Naive thymus-derived CD8-positive, alpha-beta T cell (primary cell): ENCODE results near the gene BTN3A1. TPM values are rescaled to one million over a fixed set of nuclear protein-coding genes. Genes with fewer than 3 reads are reported as not detected.
"Not testable (repeated sequence)": the region's sequence is repeated elsewhere in the genome, so short reads cannot be mapped to it uniquely, and the experiment has no call there.

Experiments
- ATAC-seq, 2 donors: fragments of 150-1000 bp; cut with Tn5 transposase in 1 of 2; sonication (Bioruptor Pico), chemical (Tn5 transposase) in 1 of 2; 1 replicate in 1 of 2; 2 replicates in 1 of 2; pipeline ENCODE4 v1.10.0; 2021; ENCODE audit warnings: mild to moderate bottlenecking in 2 of 2, moderate library complexity in 2 of 2
- POLR2A ChIA-PET: fragments of 350-600 bp; sonication (Branson Sonifier 250); formaldehyde crosslinking; loops from one replicate; lab custom pipeline; 2021; ENCODE audit warnings: antibody characterized with exemption; lab: Charles Lee
- DNase-seq, 10 donors: peaks; one replicate each; pipeline versions ENCODE4 v3.0.0 to v3.0.0-alpha.2; 2020 to 2022
- H3K27ac Mint-ChIP-seq, 10 donors: one replicate each; pipeline ENCODE4 v1.8.0; 2020 to 2022; ENCODE audit warnings: mild to moderate bottlenecking in 10 of 10, mixed read lengths in 10 of 10, moderate library complexity in 4 of 10, inconsistent platforms in 1 of 10
- H3K27me3 Mint-ChIP-seq, 5 donors: one replicate each; pipeline ENCODE4 v1.8.0; 2021 to 2022; ENCODE audit warnings: mixed read lengths in 5 of 5
- H3K36me3 Mint-ChIP-seq, 3 donors: one replicate each; pipeline ENCODE4 v1.8.0; 2020 to 2022; ENCODE audit warnings: mixed read lengths in 3 of 3, mild to moderate bottlenecking in 2 of 3, inconsistent platforms in 1 of 3
- H3K4me1 Mint-ChIP-seq, 4 donors: one replicate each; pipeline ENCODE4 v1.8.0; 2021 to 2022; ENCODE audit warnings: mixed read lengths in 4 of 4
- H3K4me3 Mint-ChIP-seq, 10 donors: one replicate each; pipeline ENCODE4 v1.8.0; 2020 to 2022; ENCODE audit warnings: mild to moderate bottlenecking in 10 of 10, mixed read lengths in 10 of 10, moderate library complexity in 6 of 10, inconsistent platforms in 1 of 10
- H3K9me3 Mint-ChIP-seq, 9 donors: one replicate each; pipeline ENCODE4 v1.8.0; 2020 to 2022; ENCODE audit warnings: mixed read lengths in 9 of 9, mild to moderate bottlenecking in 3 of 9, inconsistent platforms in 1 of 9, moderate library complexity in 1 of 9
- polyA plus RNA-seq, 3 donors: library from polyadenylated mRNA; unstranded; fragments of 300-500 nt; fragmentation: Illumina TruSeq; gene quantifications; one replicate each; pipeline ENCODE4 v1.2.3, GENCODE V29; 2021
- total RNA-seq, 8 experiments: library from RNA in 2 of 8; stranded (reverse) in 2 of 8; gene quantifications; one replicate each; pipeline ENCODE4 v1.2.3 and lab custom pipeline; 2021 to 2026

The BTN3A1 gene
- total and polyA plus RNA-seq, 5 experiments from 2014 or later, result 39.8 to 250 (median 63.0) TPM

DNA sequence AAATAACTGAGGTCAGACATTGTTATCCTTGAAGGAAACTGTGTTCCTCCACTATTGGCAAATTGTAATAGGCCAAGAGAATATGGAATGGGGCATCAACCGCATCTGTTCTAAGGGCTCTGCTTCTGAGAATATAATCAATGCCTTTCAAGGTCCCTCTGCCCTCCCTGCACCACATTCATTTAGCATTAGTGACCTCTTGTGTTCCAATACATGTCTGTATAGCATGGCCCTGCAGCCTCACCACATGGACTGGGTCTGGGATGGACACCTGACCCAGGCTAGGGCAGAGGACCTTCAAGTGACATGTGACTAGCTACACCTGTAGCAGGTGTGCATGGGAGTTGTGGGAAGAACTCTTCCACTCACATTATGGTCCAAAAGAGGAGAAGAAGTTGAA, 14.2 kb downstream of the BTN3A1 start:
- POLR2A ChIA-PET, result no interaction called here
- Mint-ChIP-seq H3K36me3 (peaks cover 28 to 45% (median 40%) of the 10 kb centered on the region in 3 donors), H3K4me3 (no peak overlapping the region), H3K27me3 (no peaks in the 10 kb centered on the region), H3K4me1 (peaks cover 3 to 25% (median 12%) of the 10 kb centered on the region in 4 donors), H3K27ac (peak overlapping the region in 3 of 10 donors; percentile 27 to 77 (median 34)), H3K9me3 (peaks cover 0 to 30% (median 3%) of the 10 kb centered on the region in 9 donors)
- DNase-seq (no peak), ATAC-seq (no peak)

DNA sequence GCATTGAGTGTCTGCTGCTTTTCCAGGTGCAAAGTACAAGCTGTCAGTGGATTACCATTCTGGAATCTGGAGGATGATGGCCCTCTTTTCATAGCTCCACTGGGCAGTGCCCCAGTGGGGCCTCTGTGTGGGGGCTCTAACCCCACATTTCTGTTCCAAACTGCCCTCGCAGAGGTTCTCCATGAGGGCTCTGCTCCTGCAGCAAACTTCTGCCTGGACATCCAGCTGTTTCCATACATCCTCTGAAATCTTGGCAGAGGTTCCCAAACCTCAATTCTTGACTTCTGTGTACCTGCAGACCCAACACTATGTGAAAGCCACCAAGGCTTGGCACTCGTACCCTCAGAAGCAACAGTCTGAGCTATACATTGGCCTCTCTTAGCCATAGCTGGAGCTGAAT, 16.0 kb downstream of the BTN3A1 start:
- H3K27me3 Mint-ChIP-seq, POLR2A ChIA-PET, ATAC-seq, DNase-seq, H3K27ac Mint-ChIP-seq, H3K4me3 Mint-ChIP-seq: not testable (repeated sequence)
- H3K9me3 Mint-ChIP-seq, result peaks cover 0 to 30% (median 3%) of the 10 kb centered on the region in 9 donors
- H3K4me1 Mint-ChIP-seq, result peaks cover 3 to 18% (median 14%) of the 10 kb centered on the region in 4 donors
- peaks cover 27 to 31% (median 28%) of the 10 kb centered on the region in 3 donors for H3K36me3 Mint-ChIP-seq

DNA sequence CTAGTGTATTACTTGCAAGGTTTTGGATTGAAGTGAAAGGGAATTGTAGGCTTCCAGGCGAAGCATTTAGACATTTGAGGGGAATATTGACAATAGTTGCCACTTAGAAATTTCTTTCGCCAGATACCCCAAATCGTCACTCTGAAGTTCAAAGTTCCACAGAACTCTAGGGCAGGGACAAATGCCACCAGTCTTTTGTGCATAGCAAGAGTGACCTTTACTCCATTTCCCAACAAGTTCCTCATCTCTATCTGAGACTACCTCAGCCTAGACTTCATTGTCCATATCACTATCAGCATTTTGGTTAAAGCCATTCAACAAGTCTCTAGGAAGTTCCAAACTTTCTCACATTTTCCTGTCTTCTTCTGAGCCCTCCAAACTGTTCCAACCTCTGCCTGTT, 16.7 kb downstream of the BTN3A1 start:
- not testable (repeated sequence) for H3K27me3 Mint-ChIP-seq, DNase-seq, ATAC-seq, H3K4me3 Mint-ChIP-seq
- H3K9me3 Mint-ChIP-seq, result peaks cover 0 to 30% (median 3%) of the 10 kb centered on the region in 9 donors
- POLR2A ChIA-PET, result interaction anchor here (1.0 to 1.6 kb wide), 2 partner anchors 9 to 37 kb away, joined by 3 to 4 read pairs; no protein-coding TSS in a partner anchor
- peaks cover 3 to 13% (median 12%) of the 10 kb centered on the region in 4 donors for H3K4me1 Mint-ChIP-seq
- H3K36me3 Mint-ChIP-seq, result peaks cover 20 to 25% (median 22%) of the 10 kb centered on the region in 3 donors
- H3K27ac Mint-ChIP-seq, result peak overlapping the region in 2 of 10 donors; percentile 11 to 30

DNA sequence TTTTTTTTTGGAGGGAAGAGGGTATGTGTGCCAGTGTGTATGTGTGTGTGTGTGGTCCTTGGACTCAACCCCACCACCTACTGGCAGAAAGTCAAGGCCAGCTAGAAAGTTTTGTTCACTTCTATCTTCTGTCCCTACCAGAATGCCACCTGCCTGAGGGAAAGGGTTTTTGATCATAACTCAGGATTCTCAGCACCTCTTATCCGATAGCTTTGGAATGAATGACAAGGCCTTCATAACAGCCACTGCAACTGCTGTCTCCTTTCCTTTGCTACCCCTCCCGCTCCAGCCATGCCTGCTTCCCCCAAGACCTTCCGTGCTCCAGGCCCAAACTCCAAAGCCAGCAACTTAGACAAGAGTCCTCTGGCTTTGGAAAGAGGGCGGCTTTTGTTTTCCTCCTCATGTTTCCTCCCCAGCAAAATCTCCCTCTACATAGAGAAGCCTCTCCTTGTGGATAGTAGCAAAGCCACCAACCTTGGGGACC, 18.7 kb downstream of the BTN3A1 start:
- POLR2A ChIA-PET, result interaction anchor here (0.8 to 1.6 kb wide), 5 partner anchors 16 to 246 kb away, joined by 3 to 8 read pairs (median 3); partner anchors contain the start of gene HMGN4

DNA sequence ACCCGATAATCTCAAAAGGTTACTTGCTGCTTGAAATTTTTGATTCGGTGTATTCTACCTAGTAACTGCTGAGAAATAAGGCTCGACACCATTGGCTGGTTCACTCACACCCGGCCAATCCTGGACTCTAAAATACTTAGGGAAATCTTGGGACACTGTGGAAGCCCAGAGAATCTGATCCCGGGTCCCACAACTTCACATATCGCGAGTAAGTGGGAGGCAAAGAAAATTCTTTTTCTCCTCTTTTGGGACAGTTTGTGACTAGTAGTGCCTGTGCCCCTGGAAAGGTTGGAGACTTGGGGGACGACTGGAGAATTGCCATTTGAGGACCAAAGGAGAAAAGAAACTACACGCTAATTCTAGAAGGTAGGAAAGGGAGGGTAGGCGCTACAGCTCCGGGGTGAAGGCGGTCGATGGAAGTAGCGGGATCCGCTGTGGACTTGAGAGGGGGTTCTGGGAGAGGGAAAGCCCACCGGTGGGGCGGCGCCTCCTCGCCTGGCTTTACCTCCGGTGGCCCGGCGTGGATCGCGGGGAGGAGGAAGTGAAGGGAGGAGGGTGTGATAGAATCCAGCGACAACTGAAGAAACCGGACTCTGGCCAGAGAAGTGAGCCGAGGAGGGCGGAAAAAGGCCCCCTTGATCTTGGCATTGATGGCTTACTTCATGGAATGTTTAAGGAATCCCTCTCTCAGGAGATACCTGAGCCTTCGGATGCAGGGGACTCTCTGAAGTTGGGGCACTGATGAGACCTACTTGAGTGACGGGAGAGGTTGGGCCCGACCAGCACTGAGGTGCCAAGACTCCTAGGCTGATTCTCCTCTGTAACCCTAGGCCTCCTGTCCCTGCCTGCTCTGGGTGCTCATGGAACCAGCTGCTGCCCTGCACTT, 19.4 kb downstream of the BTN3A1 start:
- peaks cover 2 to 15% (median 6%) of the 10 kb centered on the region in 3 donors for H3K36me3 Mint-ChIP-seq

More for the DNA sequence above, 18.7 kb downstream of the BTN3A1 start:
- Mint-ChIP-seq H3K9me3 (peaks cover 0 to 27% (median 3%) of the 10 kb centered on the region in 9 donors), H3K27ac (no peak overlapping the region), H3K4me3 (no peak overlapping the region), H3K36me3 (peaks cover 2 to 15% (median 13%) of the 10 kb centered on the region in 3 donors), H3K27me3 (no peaks in the 10 kb centered on the region), H3K4me1 (peaks cover 5 to 11% (median 10%) of the 10 kb centered on the region in 4 donors)
- DNase-seq (peak in 5 of 10 donors; percentile 25 to 70 (median 40)), ATAC-seq (peak; percentile 42 to 57)

DNA sequence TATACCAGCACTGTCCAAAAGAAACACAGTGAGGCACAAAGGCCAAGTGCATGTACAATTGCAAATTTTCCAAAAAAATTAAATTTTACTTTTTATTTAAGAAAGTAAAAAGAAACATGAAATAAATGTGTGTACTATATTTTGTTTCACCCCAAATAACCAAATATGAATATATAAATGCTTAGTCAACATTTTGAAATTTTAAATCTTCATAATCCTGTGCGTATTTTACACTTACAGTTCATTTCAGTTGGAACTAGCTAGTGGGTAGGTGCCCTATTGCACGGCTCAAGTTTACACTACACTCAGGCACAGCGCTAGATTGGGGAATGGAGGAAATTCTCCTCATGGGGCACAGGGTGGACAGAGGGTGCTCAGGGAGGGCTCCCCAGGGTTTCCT, 20.3 kb downstream of the BTN3A1 start:
- DNase-seq, result no peak
- ATAC-seq, result no peak
- H3K9me3 Mint-ChIP-seq, result peaks cover 0 to 13% (median 0%) of the 10 kb centered on the region in 9 donors
- POLR2A ChIA-PET, result interaction anchor here (0.8 kb wide), 1 partner anchor 18 kb away, joined by 3 read pairs; the partner anchor contains the start of gene BTN3A3
- H3K27me3 Mint-ChIP-seq, result no peaks in the 10 kb centered on the region
- peaks cover under 1 to 10% (median 2%) of the 10 kb centered on the region in 3 donors for H3K36me3 Mint-ChIP-seq
- peaks cover 5 to 11% (median 9%) of the 10 kb centered on the region in 4 donors for H3K4me1 Mint-ChIP-seq
- H3K27ac Mint-ChIP-seq, result peak overlapping the region in 1 of 10 donors; percentile 50
- H3K4me3 Mint-ChIP-seq, result peak overlapping the region in 4 of 10 donors; percentile 32 to 50 (median 40)

More for the DNA sequence above, 19.4 kb downstream of the BTN3A1 start:
- POLR2A ChIA-PET, result interaction anchor here (0.8 to 1.5 kb wide), 4 partner anchors 17 to 247 kb away, joined by 3 to 8 read pairs (median 3); partner anchors contain the start of gene BTN3A3
- Mint-ChIP-seq H3K27ac (peak overlapping the region in 1 of 10 donors; percentile 78), H3K4me3 (no peak overlapping the region), H3K27me3 (no peaks in the 10 kb centered on the region), H3K9me3 (peaks cover 0 to 19% (median 3%) of the 10 kb centered on the region in 9 donors), H3K4me1 (peaks cover 5 to 11% (median 9%) of the 10 kb centered on the region in 4 donors)
- ATAC-seq, result peak; percentile 95 to 97
- DNase-seq, result peak; percentile 18 to 72 (median 50)

DNA sequence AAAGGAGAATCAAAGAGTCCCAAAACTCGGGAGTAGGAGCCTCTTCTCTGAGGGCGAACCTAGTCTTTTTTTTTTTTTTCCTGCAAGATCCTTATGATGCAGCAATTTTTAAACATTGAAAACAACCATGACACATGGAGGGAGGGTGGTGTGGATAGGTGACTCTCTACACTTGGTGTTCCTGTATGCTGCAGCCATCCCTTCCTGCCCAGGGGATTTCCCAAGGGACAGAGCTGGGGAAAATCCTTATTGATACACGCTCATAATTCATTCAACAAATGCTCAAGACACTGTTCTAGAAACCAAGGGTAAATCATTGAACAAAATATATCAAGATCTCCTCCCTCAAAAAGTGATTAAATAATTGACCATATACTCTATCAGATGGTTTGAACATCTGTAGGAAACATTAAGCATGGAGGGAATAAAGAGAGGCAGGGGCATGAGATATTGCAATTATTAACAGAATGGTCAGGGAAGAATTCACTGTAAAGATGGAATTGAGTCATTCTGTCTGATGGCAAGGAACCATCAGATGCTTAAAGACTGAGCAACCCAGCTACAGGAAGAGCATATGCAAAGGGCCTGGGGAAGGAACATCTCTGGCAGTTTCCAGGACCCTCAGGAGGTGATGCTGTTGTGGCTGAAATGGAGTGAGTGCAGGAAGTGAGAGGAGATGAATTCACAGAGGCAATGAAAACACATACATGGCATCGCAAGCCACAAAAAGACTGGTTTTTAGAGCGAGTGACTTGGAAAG, 24.8 kb downstream of the BTN3A1 start:
- H3K27me3 Mint-ChIP-seq, result no peaks in the 10 kb centered on the region
- H3K4me1 Mint-ChIP-seq, result peaks cover 5 to 11% (median 9%) of the 10 kb centered on the region in 4 donors
- POLR2A ChIA-PET, result interaction anchor here (0.7 to 1.2 kb wide), 3 partner anchors 18 to 984 kb away, joined by 3 read pairs; no protein-coding TSS in a partner anchor
- DNase-seq, result no peak
- no peak overlapping the region for H3K27ac Mint-ChIP-seq
- H3K4me3 Mint-ChIP-seq, result no peak overlapping the region
- peaks cover 0 to 2% (median 0%) of the 10 kb centered on the region in 9 donors for H3K9me3 Mint-ChIP-seq
- H3K36me3 Mint-ChIP-seq, result peaks cover 0 to 5% (median 4%) of the 10 kb centered on the region in 3 donors
- ATAC-seq, result no peak

DNA sequence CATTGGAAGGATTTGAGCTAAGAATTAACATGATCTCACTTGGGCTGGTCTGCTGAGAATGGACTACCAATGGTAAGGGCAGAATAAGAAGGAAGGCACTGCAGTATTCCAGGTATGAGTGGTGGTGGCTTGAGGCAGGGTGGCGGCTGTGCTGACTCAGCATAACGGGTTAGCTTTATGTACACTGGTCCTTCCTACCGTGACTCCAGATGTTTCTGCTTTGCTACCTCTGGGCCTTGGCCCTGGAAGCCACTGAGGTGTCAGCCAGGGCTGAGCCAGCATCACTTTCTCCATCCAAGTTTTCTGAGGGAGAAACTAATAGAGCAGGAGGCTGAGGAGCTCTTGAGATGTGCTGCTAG, 25.4 kb downstream of the BTN3A1 start:
- Mint-ChIP-seq H3K27ac (no peak overlapping the region), H3K4me1 (peaks cover 5 to 11% (median 7%) of the 10 kb centered on the region in 4 donors), H3K36me3 (peaks cover 0 to 5% (median 4%) of the 10 kb centered on the region in 3 donors), H3K9me3 (peaks cover 0 to 2% (median 0%) of the 10 kb centered on the region in 9 donors), H3K4me3 (no peak overlapping the region), H3K27me3 (no peaks in the 10 kb centered on the region)
- DNase-seq, result no peak
- POLR2A ChIA-PET, result interaction anchor here (0.5 kb wide), 1 partner anchor 69 kb away, joined by 5 read pairs; no protein-coding TSS in a partner anchor
- ATAC-seq, result no peak

DNA sequence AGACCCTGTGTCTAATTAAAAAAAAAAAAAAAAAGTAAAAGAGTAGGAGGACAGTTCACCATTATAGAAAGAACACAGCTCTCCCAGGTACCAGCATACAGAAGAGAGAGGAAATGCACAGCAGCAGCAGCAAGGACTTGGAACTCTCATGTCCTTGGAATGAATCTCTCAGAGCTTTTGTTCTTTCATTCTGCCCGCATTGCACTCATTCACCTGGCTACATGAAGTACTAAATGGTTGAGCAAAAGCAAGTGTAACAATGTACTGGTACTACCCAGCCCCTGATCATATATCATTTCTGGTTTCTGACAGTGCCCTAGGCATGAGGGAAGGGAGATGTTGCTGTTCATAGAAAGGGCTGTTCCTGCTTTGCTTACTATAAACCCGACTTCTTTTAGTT, 26.1 kb downstream of the BTN3A1 start:
- ATAC-seq, result no peak
- no peak for DNase-seq
- POLR2A ChIA-PET, result interaction anchor here (0.6 kb wide), 1 partner anchor 22 kb away, joined by 3 read pairs; no protein-coding TSS in a partner anchor
- Mint-ChIP-seq H3K4me1 (peaks cover 0 to 11% (median 4%) of the 10 kb centered on the region in 4 donors), H3K9me3 (peaks cover 0 to 7% (median 0%) of the 10 kb centered on the region in 9 donors), H3K4me3 (no peak overlapping the region), H3K36me3 (peaks cover 0 to 5% (median 4%) of the 10 kb centered on the region in 3 donors), H3K27me3 (no peaks in the 10 kb centered on the region), H3K27ac (no peak overlapping the region)

DNA sequence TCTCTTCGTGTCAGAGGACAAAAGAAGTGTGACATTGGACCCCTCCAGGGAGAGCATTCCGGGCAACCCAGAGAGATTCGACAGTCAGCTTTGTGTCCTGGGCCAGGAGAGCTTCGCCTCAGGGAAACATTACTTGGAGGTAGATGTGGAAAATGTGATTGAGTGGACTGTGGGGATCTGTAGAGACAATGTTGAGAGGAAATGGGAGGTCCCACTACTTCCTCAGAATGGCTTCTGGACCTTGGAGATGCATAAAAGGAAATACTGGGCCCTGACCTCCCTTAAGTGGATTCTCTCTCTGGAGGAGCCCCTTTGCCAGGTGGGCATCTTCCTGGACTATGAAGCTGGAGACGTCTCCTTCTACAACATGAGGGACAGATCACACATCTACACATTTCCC, 28.7 kb downstream of the BTN3A1 start:
- no peaks in the 10 kb centered on the region for H3K27me3 Mint-ChIP-seq
- DNase-seq (no peak), ATAC-seq (no peak)
- H3K4me1 Mint-ChIP-seq, result peaks cover 0 to 8% (median 0%) of the 10 kb centered on the region in 4 donors
- H3K36me3 Mint-ChIP-seq, result peaks cover 9 to 20% (median 15%) of the 10 kb centered on the region in 3 donors
- H3K27ac Mint-ChIP-seq, result no peak overlapping the region
- no peak overlapping the region for H3K4me3 Mint-ChIP-seq
- POLR2A ChIA-PET, result interaction anchor here (1.2 kb wide), 1 partner anchor 107 kb away, joined by 4 read pairs; the partner anchor contains the start of gene HMGN4
- peaks cover 0 to 23% (median 12%) of the 10 kb centered on the region in 9 donors for H3K9me3 Mint-ChIP-seq

DNA sequence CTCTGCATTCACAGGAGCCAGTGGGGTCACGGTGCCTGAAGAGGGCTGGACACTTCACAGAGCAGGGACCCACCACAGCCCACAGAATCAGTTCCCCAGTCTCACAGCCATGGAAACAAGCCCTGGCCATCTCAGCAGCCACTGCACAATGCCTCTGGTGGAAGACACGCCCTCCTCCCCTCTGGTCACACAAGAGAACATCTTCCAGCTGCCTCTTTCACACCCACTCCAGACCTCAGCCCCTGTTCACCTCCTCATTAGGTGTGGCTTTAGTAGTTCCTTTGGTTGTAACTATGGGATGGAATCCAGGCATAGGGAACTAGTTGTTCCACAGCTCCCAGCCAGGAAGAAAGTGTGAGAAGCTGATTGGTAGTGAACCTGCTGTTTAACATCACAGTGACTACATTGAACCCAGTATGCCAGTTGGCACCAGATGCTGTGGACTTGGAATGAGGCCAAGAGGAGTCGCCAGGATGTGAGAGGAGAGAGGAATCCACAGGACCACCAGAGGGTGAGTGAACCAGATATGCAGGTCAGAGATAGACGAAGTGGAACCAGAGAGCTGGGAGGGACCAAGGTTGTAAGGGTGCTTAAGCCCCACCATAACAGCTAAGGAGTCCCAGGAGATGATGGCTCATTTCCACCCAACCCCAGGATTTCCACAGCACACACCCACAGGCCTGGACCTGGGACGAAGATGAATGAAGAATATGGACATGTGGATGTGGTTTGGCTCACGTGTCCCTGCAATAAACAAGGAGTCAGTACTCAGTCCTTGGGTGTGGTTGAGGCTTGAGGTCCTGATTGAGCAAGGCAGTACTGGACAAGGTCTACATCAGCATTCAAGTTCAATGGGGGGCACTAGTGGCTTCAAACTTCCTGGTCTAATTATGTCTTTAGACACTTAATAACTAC, 29.4 kb downstream of the BTN3A1 start:
- Mint-ChIP-seq H3K9me3 (peaks cover 0 to 25% (median 12%) of the 10 kb centered on the region in 9 donors), H3K4me1 (peaks cover 0 to 8% (median 0%) of the 10 kb centered on the region in 4 donors), H3K4me3 (no peak overlapping the region), H3K27ac (peak overlapping the region in 1 of 10 donors; percentile 73), H3K36me3 (peaks cover 6 to 18% (median 15%) of the 10 kb centered on the region in 3 donors), H3K27me3 (no peaks in the 10 kb centered on the region)
- ATAC-seq (no peak), DNase-seq (no peak)
- POLR2A ChIA-PET, result interaction anchor here (1.2 kb wide), 1 partner anchor 106 kb away, joined by 4 read pairs; the partner anchor contains the start of gene HMGN4
